ENCODE data around the gene TFAM.

- TF ChIP-seq POLR2A (IDR thresholded peaks at IDR 0.05) (no peak), CTCF (IDR thresholded peaks at IDR 0.05) (no peak)
Observed at GRCh38 chr10:58359541-58359940, 25.7 kb upstream of the TFAM start.
